Endometrial microvascular endothelial cells (primary cell): ENCODE results near the gene BTBD2. TPM values are rescaled to one million over a fixed set of nuclear protein-coding genes. Genes with fewer than 3 reads are reported as not detected.

Experiments
- in situ Hi-C: cut with HindIII; loops from 2 replicates; pipeline ENCODE4 v1.10.0; 2017; ENCODE audit warnings: low sequenced_read_pairs, low pct_unique_long_range_greater_than_20kb; ENCODE audit errors: inconsistent ontology term
- total RNA-seq: library from RNA; depleted of rRNA; stranded (reverse); fragments of >200 nt; gene quantifications from one replicate; pipeline ENCODE4 v1.2.3, GENCODE V29; 2015; ENCODE audit errors: inconsistent ontology term

Gene BTBD2
- total RNA-seq, 1 donor from 2014 or later, result 88.5 TPM

DNA sequence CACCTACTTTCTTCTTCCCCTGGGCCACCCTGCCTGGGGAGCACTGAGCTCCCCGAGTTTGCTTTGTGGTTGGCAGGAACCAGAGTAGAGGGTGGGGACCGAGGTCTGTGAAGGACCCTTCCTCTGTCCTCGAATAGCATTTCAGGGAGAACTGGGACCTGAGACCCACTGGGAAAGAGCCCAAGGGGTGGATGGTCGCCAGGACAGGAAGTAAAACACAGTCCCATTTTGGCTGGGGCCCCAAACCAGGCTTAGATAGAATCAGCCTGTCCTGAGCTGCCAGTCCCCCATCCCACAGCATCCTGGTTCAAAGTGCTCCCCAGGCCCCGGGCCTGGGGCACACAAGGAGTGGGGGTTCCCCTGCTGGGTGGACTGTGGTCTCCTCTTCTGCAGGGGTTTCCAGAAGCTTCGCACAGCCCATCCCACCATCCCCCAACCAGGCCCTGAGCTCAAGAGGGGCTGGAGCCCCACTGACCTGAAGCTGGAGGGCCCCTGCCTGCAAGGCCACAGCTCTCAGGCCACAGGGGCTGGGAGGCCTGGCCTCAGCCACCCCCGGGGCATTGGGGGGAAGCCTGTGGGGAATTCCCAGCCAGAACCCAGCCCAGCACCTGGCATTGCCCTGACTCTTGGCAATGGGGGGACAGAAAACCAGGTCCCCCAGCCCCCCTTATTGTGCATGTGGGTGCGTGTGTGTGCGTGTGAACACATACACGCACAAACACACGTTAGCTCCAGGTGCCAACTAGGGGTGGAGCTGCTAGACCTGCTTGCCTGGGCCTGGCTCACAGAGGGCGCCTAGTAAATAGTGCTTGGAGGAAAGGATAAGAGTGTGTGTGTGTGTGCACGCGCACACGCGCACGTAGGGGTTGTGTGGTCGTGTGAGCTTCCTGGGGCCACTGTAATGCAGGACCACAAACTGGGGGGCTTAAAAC, 36.5 kb upstream of the BTBD2 start:
- in situ Hi-C loops, result no loop called here

DNA sequence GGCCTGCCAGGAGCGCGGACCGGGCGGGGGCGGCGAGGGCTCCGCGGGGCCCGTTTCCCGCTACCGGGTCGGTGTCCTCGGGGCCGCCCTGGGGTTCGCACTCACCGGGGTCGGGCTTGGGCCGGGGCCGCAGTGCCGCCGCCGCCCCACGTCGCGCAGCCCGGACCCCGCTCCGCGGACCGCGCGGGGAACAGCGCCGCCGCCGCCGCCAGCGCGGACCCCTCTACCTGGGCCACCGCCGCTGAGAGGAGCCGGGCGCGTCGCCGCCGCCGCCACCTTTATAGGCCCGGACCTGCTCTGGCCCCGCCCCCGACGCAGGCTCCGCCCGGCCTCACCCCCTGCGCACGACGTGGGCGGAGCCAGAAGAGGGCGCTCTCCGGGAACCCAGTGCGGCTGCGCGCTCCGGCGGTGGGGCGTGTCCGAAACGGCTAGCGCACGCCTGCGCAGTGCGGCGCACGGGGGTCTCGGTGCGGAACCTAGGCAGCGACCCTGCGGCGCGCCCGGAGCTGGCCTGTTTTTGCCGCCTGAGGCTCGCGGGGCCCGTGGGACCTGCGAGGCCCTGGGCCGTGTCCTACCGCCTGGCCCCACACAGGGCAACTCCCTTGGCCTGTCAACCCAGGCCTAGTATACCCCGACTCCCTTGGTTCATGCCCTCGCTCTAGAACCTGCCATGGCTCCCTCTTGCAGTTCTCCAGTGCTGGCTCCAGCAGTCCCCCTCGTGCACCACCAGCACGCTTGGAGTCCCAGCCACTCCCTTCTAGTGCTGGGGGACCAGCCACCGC, 35.7 kb upstream of the BTBD2 start, which contains the start of gene MKNK2:
Gene MKNK2 (minus strand): TSS at position 254 of the 782 bp plus-strand sequence. CDS start 393 bp downstream, outside the sequence.
- in situ Hi-C loops, result no loop called here

DNA sequence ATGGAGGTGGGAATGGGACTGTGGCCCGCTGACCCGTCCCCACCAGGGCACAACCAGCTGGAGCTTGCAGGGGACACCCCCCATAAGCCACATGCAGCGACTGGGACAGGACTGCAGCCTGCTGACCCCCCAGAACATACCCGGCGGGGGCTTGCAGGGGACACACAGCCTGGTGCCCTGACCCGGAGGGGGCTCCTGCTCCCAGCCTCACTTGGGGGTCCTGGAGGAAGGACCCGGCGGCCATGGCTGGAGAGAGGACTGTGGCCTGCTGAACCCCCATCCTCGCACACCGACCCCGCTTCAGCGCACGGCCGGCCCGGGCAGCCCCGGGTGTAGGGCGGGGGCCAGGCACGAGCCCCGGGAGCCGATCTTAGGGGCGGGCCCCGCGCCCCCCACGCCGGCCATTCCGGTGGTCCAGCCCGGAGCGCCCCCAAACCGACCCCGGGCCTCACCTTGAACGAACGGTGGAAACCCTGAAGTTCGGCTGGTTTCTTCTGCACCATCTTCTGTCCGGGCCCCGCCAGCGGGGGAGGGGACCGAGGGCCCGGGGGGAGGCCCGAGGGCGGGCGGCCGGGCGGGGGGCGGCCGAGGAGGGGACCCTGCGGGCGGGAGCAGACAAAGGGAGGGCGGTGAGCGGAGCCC, 35.0 kb upstream of the BTBD2 start:
- in situ Hi-C loops, result no loop called here

DNA sequence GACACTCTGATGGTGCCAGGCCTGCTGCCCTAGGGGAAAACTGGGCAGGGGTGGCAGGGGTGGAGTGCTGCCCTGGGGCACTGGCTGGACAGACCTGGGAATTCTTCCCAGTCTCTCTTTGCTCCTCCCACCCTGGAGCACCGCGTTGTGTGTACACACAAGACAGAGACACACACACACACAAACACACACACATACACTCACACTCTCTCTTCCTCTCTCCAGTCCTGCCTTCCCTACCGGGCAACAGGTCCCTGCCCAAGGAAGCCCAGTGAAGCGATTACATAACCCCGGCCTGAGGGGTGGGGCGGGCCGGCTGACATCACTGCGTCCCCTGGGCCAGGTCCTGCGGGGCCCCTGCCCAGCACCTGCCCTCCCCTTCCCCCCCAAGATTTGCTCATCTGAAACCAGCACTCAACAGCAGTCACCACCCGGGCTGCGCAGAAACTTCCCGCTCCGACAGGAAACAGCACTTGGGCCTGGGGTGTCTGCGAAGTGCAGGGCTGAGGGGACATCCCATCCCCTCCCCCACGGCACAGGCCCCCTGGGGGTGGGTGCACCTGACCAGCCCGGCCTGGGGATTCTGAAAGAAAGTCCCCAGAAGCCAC, 34.3 kb upstream of the BTBD2 start:
- in situ Hi-C loops, result no loop called here

DNA sequence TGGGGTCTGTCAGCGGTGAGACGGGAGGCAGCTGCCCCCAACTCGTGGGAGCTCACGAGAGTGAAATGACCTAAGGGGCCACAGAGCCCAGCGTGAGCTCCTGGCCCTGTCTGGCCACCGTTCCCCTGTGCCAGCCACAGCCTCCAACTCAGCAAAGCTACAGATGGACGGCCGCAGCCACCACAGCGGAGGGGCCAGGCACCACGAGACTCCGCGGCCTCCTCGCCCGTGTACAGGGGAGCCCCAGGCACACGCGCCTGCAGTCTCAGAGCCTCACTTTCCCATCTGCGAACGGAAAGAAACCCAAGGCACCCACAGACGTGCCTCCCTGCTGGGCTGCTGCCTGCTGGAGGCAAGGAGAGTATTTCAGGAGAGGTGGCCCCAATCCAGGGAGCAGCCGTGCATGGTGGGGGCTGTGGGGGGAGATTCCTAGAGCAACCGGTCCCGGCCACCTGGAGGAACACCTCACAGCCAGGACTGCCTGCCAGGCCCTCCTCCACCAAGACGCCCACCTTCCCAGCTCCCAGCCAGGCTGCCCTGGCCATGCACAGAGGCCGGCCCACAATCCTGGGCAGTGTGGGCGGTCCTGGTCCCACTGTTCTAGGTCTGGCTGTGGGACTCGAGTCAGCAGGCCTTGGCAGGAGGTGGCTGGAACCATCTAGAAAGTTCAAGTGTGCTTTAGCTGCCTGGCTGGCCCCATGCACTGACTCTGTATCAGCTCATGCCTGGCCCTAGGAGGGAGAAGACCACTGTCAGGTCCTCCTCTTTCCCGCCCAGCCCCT, 33.6 kb upstream of the BTBD2 start:
- in situ Hi-C loops, result no loop called here

DNA sequence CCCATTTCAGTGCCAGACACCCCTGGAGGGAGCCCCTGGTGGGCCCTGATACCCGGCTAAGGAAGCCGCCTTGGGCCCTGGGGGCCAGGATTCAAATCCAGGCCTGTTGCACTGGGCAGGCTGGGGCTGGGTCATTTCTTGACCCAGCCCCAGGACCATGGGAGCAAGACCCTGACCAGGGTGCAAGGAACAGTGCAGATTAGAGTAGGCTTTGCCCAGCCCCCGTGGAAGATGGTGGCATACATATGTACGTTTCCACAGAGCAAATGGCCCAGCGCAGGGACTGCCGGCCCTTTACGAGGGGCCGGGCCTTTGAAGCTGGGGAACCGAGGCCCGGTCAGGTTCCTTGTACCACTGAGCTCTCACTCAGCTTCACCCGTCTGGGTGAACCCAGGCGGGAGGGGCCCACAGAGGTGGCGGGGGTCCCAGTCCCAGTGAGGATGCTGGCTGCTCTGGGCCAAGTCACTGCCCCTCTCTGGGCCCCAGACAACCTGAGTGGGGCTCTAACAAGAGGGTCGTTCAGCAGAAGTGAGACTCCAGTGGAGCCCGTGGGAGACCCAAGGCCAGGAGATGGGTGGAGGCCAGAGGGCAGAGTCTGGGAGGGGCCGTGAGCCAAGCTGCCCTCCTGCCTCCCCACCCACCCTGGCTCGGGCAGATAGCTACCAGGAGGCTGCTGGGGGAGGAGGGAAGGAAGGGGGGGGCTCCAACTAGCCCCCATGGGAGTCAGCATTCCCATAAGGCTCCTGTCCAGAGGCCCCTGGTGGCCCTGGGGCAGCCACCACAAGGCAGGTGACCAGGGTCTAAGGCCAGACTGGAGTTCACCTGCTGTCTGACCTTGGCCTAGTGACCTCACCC, 32.8 kb upstream of the BTBD2 start:
- in situ Hi-C loops, result no loop called here

DNA sequence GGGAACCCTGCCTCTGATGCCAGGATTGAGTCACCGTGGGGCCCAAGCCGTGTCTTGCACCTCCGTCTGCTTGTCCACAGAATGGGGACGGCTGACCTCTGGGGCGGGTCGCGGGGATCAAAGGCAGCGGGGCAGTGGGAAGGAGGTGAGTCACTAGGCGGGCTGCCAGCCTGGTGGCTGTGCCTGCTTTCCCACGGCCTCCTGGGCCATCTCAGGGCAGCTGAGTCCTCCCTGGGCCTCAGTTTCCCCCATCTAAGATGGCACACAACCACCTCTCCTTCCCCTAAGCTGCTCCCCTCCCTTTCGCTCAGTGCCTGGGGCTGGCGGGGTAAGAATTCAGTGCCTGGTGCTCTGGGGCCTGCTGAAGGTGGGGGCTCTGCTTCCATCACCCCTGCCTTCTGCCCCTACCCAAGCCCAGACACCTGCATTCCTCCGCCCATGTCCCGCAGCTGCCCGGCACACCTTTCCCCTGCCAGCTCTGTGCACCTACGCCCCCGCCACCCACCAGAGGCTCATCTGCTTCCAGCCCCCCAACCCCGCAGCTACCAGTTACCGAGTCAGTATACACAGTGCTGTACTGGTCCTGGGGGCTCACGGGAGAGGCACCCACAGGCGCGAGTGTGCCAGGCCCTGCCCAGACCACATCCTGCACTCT, 32.1 kb upstream of the BTBD2 start:
- in situ Hi-C loops, result no loop called here

DNA sequence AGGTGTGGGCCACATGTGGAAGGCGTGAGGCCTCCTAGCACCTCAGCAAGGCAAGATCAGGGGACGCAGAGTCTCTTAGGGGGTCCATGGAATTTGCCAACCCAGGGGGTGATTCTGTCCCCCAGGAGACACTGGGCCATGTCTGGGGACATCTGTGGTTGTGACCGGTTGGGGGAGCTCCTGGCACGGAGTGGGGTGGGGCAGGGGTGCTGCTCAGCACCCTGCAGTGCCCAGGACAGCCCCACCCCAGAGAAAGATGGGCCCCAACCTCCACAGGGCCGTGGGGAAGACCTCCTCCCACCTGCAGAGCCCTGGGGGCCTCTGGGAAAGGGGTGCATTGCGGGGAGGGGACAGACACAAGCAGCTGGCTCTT, 31.5 kb upstream of the BTBD2 start:
- in situ Hi-C loops, result no loop called here

DNA sequence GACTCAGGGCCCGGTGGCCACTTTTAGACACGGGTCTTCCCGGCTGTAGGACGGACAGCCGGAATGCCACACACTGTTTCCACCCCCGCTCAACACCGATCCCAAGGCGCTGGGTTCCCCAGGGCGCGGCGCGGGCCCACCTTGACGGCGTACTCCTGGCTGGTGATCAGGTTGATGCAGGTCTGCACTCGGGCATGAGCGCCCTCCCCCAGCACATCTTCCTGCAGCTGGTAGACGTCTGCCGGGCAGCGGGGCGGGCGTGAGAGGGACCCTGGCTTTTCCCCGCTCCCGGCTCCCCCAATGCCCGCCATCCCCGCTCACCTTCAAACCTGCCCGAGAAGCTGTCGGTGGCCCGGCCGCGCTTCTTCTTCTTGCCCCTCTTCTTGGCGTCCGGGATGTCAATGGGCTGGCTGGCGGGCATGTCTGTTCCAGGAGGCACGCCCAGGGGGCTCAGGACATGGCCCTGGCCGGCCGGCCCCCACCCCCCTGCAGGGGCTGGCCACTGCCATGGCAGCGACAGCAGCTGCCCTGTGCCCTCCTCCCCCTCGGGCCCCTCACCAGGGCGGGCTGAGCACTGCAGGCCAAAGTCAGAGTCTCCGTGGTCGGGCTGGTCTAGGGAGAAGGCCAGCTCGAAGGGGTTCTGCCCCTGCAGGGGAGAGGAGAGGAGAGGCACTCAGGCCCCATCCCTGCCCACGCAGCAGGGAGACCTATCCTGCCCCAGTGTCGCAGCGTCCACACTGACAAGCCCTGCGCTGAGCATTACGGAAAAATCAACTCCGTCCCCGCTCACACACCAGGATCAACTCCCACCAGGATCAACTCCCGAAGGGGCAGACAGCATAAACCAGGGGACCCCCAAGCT, 30.8 kb upstream of the BTBD2 start:
- in situ Hi-C loops, result no loop called here

DNA sequence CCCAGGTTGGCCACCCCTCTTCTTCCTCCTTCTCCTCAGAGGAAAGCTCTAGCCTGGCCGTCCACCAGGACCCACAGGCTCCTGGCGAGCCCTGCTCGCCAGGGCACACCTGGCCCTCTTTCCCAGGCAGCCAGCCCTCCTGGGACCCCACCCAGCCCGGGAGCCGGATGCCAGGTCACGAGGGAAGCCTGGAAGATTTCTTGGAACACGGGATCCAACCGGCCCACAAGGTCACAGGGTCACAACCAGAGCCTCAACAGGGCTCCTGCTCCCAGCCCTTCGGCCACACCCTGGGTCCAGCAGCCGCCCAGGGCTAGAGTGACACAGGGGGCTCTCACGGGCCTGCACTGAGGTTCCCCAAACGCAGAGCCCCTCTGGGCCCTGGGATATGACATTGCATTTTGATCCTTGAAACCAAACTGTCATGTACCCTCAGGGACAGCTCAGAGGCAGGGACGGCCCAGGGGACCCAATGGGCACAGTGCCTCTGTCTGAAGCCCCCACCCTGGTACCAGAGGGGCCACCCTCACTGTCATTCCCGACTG, 30.1 kb upstream of the BTBD2 start:
- in situ Hi-C loops, result no loop called here

DNA sequence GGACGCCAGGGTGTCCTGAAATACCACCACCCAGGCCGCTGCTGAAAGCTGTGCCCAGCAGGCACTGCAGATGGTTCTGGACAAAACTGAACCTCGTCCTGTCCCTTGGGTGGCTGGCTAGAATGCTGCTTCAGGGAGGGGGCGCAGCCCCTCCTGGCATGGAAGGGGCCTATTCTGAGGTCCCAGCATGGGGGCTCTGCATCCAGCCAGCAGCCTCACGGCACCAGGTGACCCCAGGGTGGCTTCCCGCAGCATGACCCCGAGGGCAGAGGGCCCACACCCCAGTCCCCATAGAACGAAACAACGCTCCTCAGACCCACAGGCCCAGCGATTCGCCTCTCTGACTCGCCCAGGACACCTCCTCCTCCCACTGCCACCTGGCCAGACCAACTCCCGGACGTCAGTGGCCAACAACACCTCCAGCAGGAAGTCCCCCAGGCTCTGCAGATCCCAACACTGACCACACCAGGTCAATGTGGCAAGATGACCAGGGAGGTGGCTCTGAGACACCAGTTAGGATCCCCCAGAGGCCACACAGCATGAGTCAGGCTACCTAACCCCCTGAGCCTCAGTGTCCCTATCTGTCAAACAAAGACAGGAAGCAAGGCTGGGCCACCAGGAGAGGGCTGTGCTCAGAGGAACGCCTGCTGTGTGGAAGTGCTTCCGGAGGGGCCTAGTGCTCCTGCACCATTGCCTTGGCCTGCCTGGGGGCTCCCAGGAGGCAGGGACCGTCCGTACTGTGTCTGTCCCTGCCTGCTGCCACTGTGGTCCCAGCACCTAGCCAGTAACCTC, 29.4 kb upstream of the BTBD2 start:
- in situ Hi-C loops, result no loop called here

DNA sequence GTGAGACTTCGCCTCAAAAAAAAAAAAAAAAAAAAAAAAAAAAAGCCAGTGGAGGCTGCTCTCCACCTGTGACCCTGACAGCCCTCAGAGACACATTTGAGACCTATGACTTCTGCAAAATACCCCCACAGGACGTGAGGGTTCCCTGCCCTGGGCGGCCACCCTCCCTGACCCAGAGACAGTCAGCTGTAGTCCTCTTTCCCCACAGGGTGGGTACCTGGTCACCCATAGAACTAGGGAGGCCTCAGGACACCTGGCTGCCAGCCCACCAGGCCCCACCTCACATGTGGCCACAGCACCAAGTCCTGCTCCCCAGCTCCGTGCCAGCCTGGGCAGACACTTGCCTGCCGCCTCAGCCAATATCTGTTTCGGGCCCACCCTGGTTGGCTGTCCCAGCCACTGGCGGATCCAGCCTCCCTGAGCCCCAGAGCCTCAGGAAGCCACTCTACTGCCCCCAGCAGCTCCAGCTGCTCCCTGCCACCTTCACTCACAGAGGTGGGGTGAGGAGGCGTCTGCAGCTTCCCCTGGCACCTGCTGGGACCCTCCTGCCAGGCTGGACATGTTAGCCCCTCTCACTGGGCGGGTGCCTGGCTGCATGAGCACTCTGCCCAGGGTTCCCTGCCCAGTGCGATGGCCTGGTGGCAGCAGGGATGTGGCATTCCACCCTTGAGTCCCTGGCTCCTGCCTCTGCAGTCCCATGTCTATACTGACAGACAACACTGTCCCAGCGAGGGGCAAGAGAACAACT, 28.6 kb upstream of the BTBD2 start:
- in situ Hi-C loops, result no loop called here

DNA sequence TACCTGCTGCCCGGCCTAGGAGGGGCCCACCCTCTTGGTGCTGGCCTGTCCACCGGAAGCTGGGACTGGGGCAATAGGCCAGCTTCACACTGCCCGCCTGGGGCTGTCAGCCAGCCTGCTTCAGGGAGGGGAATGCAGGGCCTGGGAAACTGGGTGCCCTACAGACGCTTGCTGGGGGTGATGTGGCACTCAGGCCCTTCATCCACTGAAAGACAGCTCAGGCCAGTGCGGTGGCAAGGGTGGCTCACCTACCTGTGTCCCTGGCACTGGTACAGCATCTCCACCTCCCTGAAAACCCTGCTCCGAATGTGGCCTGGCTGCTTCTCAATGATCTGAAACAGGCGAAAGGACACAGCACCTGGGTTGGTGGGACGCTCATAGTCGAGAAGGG, 27.7 kb upstream of the BTBD2 start:
- in situ Hi-C loops, result no loop called here

DNA sequence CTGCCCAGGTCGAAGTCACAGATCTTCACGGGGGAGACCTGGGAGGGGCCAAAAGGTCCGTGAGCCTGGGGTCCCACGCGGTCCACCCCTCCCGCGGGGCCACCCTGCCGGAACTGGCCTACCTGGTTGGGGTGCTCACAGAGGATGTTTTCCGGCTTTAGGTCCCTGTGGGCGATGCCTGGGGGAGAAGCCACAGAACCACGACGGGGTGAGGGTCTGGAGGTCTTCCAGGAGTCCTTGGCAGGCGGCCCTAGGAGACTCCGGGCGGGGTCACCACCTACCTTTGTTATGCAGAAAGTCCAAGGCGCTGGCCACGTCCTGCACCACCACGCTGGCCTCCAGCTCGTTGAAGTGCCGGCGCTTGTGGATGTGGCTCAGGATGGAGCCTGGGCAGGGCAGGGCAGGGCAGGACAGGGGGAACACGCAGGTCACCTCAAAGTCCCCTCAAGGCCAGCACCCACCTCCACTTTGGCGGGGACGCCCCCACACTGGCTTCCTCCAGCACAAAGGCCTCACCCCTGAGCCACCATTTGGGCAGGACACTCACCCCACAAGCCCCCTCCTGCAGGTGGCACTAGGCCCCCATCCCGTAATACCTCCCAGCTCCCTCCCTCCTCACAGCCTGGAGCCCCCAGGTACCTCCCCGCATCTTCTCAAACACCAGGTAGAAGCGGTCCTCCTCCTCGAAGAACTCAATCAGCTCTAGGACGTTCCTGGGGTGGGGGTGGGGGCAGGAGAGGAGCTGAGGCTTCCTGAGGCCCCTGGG, 27.2 kb upstream of the BTBD2 start:
- in situ Hi-C loops, result no loop called here
